BE2C (cell line): ENCODE measurements around the gene UBQLN2.

Source experiments
- DNase-seq: peaks from one replicate; pipeline ENCODE4 v3.0.0-alpha.2; 2020
- H3K27me3 ChIP-seq: fragments of 250-450 bp; sonication (Bioruptor Pico); 2 replicates; pipeline ENCODE4 v1.5.1; 2020; ENCODE audit warnings: mild to moderate bottlenecking
- H3K36me3 ChIP-seq: fragments of 250-450 bp; sonication (Bioruptor Pico); 2 replicates; pipeline ENCODE4 v1.5.1; 2020; ENCODE audit warnings: mild to moderate bottlenecking
- H3K4me1 ChIP-seq: fragments of 250-450 bp; sonication (Bioruptor Pico); 2 replicates; pipeline ENCODE4 v1.5.1; 2020
- H3K4me3 ChIP-seq: 2 replicates; pipeline ENCODE4 v1.5.1; 2011; ENCODE audit warnings: low read depth, low read length
- H3K9me3 ChIP-seq: fragments of 250-450 bp; sonication (Bioruptor Pico); 2 replicates; pipeline ENCODE4 v1.5.1; 2020
- TF ChIP-seq, protein P1 (sequence below): IDR thresholded peaks from 2 replicates; pipeline ENCODE4 v1.5.1; 2012; ENCODE audit warnings: mild to moderate bottlenecking, low read depth, low read length

The UBQLN2 gene

DNA sequence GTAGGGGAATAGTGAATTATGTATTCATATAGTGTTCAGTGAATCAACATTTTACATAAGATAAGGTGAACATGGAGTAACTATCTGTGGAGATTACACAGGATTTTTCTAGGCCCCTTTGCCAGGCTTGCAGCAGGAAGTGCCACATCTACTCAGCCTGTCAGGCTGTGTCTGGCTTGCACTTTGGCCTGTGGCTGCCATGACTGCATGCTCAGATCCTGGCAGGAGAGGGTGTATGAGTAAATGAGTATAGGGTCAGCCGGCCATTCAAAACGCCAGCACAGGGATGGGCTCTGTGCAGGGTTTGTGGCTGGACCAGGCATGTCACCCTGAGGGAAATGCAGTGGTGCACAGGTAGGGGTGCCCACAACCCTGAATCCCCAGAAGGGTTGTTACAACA lies 51.9 kb downstream of the UBQLN2 start:
- Histone ChIP-seq H3K36me3 (no peaks in the 10 kb centered on the region), H3K27me3 (no peaks in the 10 kb centered on the region), H3K9me3 (no peaks in the 10 kb centered on the region), H3K4me1 (no peaks in the 10 kb centered on the region), H3K4me3 (no peak overlapping the region)
- TF ChIP-seq, protein P1, sequence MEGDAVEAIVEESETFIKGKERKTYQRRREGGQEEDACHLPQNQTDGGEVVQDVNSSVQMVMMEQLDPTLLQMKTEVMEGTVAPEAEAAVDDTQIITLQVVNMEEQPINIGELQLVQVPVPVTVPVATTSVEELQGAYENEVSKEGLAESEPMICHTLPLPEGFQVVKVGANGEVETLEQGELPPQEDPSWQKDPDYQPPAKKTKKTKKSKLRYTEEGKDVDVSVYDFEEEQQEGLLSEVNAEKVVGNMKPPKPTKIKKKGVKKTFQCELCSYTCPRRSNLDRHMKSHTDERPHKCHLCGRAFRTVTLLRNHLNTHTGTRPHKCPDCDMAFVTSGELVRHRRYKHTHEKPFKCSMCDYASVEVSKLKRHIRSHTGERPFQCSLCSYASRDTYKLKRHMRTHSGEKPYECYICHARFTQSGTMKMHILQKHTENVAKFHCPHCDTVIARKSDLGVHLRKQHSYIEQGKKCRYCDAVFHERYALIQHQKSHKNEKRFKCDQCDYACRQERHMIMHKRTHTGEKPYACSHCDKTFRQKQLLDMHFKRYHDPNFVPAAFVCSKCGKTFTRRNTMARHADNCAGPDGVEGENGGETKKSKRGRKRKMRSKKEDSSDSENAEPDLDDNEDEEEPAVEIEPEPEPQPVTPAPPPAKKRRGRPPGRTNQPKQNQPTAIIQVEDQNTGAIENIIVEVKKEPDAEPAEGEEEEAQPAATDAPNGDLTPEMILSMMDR, result no peak
- DNase-seq, result no peak
